Left ventricle myocardium inferior (tissue), 1 donor: ENCODE measurements around the gene RERE. TPM values are rescaled to one million over a fixed set of nuclear protein-coding genes. Genes with fewer than 3 reads are reported as not detected.

ENCODE experiments used
- DNase-seq: peaks from one replicate; pipeline ENCODE4 v3.0.0-alpha.2; 2020
- H3K27ac ChIP-seq: fragments of 200-600 bp; replicated peaks from 2 replicates; pipeline ENCODE4 v1.8.0; 2021
- H3K27me3 ChIP-seq: fragments of 200-600 bp; 2 replicates; pipeline ENCODE4 v1.8.0; 2021; ENCODE audit warnings: low read depth
- H3K36me3 ChIP-seq: fragments of 200-600 bp; 2 replicates; pipeline ENCODE4 v1.8.0; 2021
- H3K4me1 ChIP-seq: fragments of 200-600 bp; 2 replicates; pipeline ENCODE4 v1.8.0; 2021
- H3K4me3 ChIP-seq: fragments of 200-600 bp; 2 replicates; pipeline ENCODE4 v1.8.0; 2021; ENCODE audit warnings: mild to moderate bottlenecking, moderate library complexity
- H3K9me3 ChIP-seq: fragments of 200-600 bp; replicated peaks from 2 replicates; pipeline ENCODE4 v1.8.0; 2021
- CTCF ChIP-seq: fragments of 200-600 bp; IDR thresholded peaks from 2 replicates; pipeline ENCODE4 v1.8.0; 2021; ENCODE audit warnings: antibody characterized with exemption, mild to moderate bottlenecking, borderline replicate concordance
- intact Hi-C: fragments of 100-400 bp; cut with micrococcal nuclease; formaldehyde crosslinking; loops from one replicate; pipeline ENCODE4 v1.11.0; 2022
- total RNA-seq: library from RNA; stranded (reverse); fragmentation: NEBNext Ultra II Directional; extraction: Animal tissue kit (Norgen Biotek cat#: 25700); gene quantifications from one replicate; pipeline ENCODE4 v1.2.1, GENCODE V29; 2021
- donor health status: DM: no; HTN: yes; CAD: no; lungs with severe emphysema.

Gene RERE
- total RNA-seq, 1 donor from 2014 or later: 141 TPM

GRCh38 chr1:8321612-8322011 is 495.8 kb downstream of the RERE start:
- no peak for TF ChIP-seq CTCF
- Histone ChIP-seq H3K27ac (no peak overlapping the region), H3K4me1 (peaks cover 43% of the 10 kb centered on the region), H3K36me3 (peaks cover 10% of the 10 kb centered on the region), H3K4me3 (no peak overlapping the region), H3K9me3 (no peaks in the 10 kb centered on the region), H3K27me3 (no peaks in the 10 kb centered on the region)
- intact Hi-C loops: no loop called here
- DNase-seq: no peak

- H3K9me3 ChIP-seq: no peaks in the 10 kb centered on the region
- intact Hi-C loops: no loop called here
- peak overlapping the region; percentile 85 for H3K4me3 ChIP-seq
- peaks cover 41% of the 10 kb centered on the region for H3K4me1 ChIP-seq
- H3K27ac ChIP-seq: peak overlapping the region; percentile 67
- no peaks in the 10 kb centered on the region for H3K36me3 ChIP-seq
- H3K27me3 ChIP-seq: no peaks in the 10 kb centered on the region
- DNase-seq: no peak
- TF ChIP-seq CTCF: no peak
These were observed 499.0 kb downstream of the RERE start for GRCh38 chr1:8318436-8318835.

GRCh38 chr1:8317647-8318381 is 499.6 kb downstream of the RERE start, which contains the start of gene SLC45A1:
TSS of gene SLC45A1 (plus strand) at chr1:8318114. CDS start at chr1:8324330, 6,216 bp downstream.
- peaks cover 37% of the 10 kb centered on the region for H3K4me1 ChIP-seq
- no peak for TF ChIP-seq CTCF
- peak; percentile 85 for DNase-seq

GRCh38 chr1:8315573-8316475 is 501.6 kb downstream of the RERE start:
- DNase-seq: no peak
- H3K36me3 ChIP-seq: no peaks in the 10 kb centered on the region
- no peak overlapping the region for H3K4me3 ChIP-seq
- intact Hi-C loops: loop anchor here (2.0 kb wide), 1 partner anchor 285 kb away; no protein-coding TSS in a partner anchor
- peaks cover 6% of the 10 kb centered on the region for H3K9me3 ChIP-seq
- H3K27ac ChIP-seq: no peak overlapping the region
- TF ChIP-seq CTCF: no peak
- peaks cover 41% of the 10 kb centered on the region for H3K4me1 ChIP-seq
- H3K27me3 ChIP-seq: no peaks in the 10 kb centered on the region

More at GRCh38 chr1:8317647-8318381, 499.6 kb downstream of the RERE start, which contains the start of gene SLC45A1:
- Histone ChIP-seq H3K4me3 (peak within 1 kb of the TSS; percentile 85), H3K27me3 (no peaks in the 10 kb centered on the region), H3K27ac (peak within 1 kb of the TSS; percentile 67), H3K9me3 (no peaks in the 10 kb centered on the region), H3K36me3 (no peaks in the 10 kb centered on the region)
- intact Hi-C loops: no loop called here
